22Rv1 (cell line): ENCODE results near the gene STARD7.

Source experiments
- H3K27ac ChIP-seq: fragments of 450-650 bp; 2 replicates; pipeline ENCODE4 v1.5.1; 2017
- ZFX ChIP-seq: fragments of 450-650 bp; IDR thresholded peaks from 2 replicates; pipeline ENCODE4 v1.6.1; 2017; ENCODE audit warnings: antibody characterized with exemption, borderline replicate concordance
- TF ChIP-seq, protein P1 (sequence below): fragments of 450-650 bp; IDR thresholded peaks from 2 replicates; pipeline ENCODE4 v1.5.1; 2017; ENCODE audit warnings: mild to moderate bottlenecking

Gene STARD7

DNA sequence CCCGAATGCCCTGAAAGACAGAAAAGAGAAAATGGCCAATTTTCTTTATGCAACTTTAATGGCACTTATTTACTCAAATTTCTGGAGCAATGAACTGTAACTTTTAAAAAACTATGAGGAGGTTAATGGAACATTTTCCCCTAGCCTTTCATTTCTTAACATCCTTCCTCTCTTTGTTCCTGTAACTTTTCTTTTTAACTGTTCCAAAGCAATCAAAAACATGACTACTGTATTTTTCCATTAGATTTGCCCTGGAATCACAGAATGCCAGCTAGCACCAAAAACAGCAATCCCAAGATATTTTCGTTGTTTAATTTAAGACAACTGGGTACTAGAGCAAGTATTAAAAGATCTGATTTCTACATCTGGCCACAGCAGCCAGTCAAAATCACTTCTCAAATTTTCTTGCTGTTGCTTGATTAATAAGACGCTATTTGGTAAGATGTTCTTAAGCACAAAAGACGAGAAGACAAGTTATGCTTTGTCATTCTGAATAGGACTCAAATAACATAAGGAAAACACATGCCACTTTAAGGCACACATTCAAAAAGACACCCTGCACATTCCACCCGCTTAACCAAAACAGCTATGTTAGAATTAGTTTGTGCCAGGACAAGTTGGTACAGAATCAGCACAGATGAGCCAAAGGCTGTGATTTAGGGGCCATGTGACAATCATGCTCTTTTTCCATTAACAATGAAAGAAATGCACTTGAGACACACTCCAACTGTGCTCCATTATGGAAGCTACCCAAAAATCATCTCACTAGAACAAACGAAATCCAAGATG lies 3.6 kb downstream of the STARD7 start:
- TF ChIP-seq ZFX: no peak
- TF ChIP-seq, protein P1, sequence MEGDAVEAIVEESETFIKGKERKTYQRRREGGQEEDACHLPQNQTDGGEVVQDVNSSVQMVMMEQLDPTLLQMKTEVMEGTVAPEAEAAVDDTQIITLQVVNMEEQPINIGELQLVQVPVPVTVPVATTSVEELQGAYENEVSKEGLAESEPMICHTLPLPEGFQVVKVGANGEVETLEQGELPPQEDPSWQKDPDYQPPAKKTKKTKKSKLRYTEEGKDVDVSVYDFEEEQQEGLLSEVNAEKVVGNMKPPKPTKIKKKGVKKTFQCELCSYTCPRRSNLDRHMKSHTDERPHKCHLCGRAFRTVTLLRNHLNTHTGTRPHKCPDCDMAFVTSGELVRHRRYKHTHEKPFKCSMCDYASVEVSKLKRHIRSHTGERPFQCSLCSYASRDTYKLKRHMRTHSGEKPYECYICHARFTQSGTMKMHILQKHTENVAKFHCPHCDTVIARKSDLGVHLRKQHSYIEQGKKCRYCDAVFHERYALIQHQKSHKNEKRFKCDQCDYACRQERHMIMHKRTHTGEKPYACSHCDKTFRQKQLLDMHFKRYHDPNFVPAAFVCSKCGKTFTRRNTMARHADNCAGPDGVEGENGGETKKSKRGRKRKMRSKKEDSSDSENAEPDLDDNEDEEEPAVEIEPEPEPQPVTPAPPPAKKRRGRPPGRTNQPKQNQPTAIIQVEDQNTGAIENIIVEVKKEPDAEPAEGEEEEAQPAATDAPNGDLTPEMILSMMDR: no peak
- no peak overlapping the region for H3K27ac ChIP-seq

DNA sequence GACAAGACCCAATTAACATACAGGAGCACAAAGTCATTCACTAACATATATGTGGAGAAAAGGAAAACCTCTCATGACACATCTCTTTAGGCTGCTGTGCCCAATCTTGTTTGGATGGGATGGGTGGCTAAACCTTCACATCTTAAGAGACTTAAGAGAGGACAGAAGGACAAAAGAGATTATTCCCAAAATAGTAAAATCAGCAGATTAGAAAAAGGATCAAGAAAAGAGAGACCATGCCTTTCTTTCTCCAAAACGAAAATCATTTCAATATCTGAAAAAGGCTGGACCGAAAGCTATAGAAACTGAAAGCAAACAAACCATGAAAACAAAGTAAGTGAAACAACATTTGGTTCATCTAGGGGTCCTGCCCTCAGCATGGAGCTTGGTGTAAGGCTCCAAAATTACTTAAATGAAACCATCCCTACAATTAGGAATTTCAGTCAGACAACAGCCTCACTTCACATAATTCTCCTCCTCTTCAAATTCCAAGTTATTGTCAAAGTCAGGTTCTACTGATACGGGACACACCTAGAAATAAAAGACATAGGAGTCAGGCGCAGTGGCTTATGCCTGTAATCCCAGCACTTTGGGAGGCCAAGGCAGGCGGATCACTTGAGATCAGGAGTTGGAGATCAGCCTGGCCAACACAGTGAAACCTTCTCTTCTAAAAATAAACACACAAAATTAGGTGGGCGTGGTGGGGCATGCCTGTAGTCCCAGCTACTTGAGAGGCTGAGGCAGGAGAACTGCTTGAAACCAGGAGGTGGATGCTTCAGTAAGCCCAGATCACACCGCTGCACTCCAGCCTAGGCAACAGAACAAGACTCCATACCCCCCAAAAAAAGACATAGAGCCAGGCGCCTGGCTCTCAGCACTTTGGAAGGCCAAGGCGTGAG lies 5.2 kb downstream of the STARD7 start:
- TF ChIP-seq, protein P1: no peak
- no peak for TF ChIP-seq ZFX
- H3K27ac ChIP-seq: no peak overlapping the region

DNA sequence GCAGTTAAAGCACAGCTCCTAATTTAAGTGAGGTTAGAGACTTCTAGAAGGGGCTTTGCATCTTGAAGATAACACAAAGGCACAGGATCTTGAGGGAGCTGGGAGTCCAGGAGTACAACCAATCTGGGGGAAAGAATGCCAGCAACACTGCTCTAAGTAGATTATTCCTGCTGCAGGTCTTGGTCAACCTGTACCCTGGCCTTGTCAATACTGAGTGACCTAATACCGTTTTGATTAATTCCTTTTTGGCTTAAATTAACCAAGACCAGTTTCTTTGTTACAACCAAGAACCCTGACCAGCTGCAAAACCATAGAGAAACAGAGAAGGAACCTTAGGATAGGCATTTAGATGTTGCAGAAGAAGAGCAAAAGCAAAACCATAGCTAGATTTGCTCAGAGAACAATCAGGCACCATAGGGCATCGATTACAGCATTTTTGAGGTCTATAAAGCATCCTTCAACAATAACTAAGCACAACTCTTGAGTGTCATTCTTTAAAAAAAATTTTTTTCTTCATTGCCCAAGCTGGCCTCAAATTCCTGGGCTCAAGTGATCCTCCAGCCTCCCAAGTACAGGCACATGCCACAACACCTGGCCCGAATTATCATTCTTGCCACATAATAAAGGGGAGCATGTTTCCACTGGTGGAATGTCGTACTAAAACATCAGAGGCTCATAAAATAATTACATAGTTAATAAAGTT lies 6.3 kb downstream of the STARD7 start:
- no peak overlapping the region for H3K27ac ChIP-seq
- no peak for TF ChIP-seq ZFX
- TF ChIP-seq, protein P1: no peak

DNA sequence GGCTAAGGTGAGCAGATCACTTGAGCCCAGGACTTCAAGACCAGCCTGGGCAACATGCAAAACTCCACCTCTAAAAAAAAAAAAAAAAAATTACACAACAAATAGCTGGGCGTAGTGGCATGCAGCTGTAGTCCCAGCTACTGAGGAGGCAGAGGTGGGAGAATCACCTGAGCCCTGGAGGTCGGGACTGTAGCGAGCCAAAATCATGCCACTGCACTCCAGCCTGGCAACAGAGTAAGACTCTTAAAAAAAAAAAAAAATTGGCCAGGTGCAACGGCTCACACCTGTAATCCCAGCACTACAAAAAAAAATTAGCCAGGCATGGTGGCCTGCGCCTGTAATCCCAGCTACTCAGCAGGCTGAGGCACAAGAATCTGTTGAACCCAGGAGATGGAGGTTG lies 7.3 kb downstream of the STARD7 start:
- TF ChIP-seq, protein P1: no peak
- no peak for TF ChIP-seq ZFX
- H3K27ac ChIP-seq: no peak overlapping the region

DNA sequence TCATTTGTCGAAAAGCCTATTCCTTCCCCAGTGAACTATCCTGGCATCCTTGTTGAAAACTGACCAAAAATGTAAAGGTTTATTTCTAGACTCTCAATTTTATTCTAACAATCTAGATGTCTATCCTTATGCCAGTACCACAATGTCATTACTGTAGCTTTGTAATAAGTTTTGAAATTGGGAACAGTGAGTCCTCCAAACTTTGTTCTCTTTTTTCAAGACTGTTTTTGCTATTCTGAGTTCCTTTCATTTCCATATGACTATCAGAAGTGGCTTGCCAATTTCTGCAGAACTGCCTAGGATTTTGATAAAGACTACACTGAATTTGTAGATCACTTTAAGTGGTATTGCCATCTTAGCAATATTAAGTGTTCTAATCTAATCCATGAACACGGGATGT lies 9.7 kb downstream of the STARD7 start:
- no peak overlapping the region for H3K27ac ChIP-seq
- TF ChIP-seq, protein P1: no peak
- TF ChIP-seq ZFX: no peak

DNA sequence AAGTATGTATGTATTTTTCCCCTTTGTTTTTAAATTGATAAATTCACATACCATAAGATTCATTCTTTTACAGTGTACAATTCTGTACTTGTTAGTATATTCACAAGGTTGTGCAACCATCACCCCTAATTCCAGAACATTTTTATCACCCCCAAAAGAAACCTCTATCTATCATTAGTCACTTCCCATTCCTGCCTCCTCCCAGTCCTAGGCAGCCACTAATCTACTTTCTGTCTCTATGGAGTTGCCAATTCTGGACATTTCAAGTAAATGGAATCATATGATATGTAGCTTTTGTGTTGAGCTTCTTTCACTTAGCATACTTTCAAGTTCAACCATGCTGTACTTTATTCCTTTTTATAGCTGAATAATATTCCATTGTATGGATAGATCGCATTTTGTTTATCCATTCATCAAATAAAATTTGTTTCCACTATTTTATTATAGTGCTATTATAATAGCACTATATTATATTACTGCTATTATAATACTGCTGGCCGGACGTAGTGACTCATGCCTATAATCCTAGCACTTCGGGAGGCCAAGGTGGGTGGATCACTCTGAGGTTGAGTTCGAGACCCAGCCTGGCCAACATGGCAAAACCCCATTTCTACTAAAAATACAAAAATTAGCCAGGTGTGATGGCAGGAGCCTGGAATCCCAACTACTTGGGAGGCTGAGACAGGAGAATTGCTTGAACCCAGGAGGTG lies 10.9 kb downstream of the STARD7 start:
- TF ChIP-seq, protein P1: no peak
- TF ChIP-seq ZFX: no peak
- H3K27ac ChIP-seq: no peak overlapping the region
